Measurements from ENCODE around the gene LARGE2. TPM values are rescaled to one million over a fixed set of nuclear protein-coding genes. Genes with fewer than 3 reads are reported as not detected.

LARGE2 gene
- total RNA-seq, 3 donors from 2014 or later: 5.9 to 6.3 TPM; not detected in 1

DNA sequence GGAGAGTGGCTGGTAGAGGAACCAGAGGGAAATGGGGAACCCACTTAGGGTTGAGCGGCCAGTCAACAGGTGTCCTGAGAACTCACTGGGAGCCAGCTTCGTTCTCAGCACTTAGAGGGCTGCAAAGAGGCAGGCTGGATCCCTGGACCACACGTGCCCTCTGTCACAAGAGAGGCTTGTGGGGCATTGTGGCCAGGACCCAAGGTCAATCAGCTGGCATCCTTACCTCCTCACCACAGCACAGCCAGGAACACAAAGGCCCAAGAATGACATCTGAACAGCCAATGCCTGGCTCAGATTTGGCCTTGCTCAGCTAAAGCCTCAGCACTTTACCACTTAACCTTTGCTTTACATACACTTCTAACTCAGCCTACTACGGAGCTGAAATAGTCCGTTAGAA is 29.6 kb upstream of the LARGE2 start:
- no peak overlapping the region for H3K27ac ChIP-seq
- H3K4me1 ChIP-seq: no peaks in the 10 kb centered on the region
- no peaks in the 10 kb centered on the region for H3K27me3 ChIP-seq
- no peaks in the 10 kb centered on the region for H3K36me3 ChIP-seq
- intact Hi-C loops (cut with DNase I; ENCODE audit: low total_unique reads): no loop called here
- H3K9me3 ChIP-seq: no peaks in the 10 kb centered on the region
- H3K4me3 ChIP-seq: no peak overlapping the region
- DNase-seq (ENCODE audit: low spot score in 2 of 2): no peak
- TF ChIP-seq, protein P1, sequence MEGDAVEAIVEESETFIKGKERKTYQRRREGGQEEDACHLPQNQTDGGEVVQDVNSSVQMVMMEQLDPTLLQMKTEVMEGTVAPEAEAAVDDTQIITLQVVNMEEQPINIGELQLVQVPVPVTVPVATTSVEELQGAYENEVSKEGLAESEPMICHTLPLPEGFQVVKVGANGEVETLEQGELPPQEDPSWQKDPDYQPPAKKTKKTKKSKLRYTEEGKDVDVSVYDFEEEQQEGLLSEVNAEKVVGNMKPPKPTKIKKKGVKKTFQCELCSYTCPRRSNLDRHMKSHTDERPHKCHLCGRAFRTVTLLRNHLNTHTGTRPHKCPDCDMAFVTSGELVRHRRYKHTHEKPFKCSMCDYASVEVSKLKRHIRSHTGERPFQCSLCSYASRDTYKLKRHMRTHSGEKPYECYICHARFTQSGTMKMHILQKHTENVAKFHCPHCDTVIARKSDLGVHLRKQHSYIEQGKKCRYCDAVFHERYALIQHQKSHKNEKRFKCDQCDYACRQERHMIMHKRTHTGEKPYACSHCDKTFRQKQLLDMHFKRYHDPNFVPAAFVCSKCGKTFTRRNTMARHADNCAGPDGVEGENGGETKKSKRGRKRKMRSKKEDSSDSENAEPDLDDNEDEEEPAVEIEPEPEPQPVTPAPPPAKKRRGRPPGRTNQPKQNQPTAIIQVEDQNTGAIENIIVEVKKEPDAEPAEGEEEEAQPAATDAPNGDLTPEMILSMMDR (IDR thresholded peaks at IDR 0.05): no peak
- TF ChIP-seq POLR2A (IDR thresholded peaks at IDR 0.05) (no peak), POLR2AphosphoS5 (IDR thresholded peaks at IDR 0.05) (no peak)

DNA sequence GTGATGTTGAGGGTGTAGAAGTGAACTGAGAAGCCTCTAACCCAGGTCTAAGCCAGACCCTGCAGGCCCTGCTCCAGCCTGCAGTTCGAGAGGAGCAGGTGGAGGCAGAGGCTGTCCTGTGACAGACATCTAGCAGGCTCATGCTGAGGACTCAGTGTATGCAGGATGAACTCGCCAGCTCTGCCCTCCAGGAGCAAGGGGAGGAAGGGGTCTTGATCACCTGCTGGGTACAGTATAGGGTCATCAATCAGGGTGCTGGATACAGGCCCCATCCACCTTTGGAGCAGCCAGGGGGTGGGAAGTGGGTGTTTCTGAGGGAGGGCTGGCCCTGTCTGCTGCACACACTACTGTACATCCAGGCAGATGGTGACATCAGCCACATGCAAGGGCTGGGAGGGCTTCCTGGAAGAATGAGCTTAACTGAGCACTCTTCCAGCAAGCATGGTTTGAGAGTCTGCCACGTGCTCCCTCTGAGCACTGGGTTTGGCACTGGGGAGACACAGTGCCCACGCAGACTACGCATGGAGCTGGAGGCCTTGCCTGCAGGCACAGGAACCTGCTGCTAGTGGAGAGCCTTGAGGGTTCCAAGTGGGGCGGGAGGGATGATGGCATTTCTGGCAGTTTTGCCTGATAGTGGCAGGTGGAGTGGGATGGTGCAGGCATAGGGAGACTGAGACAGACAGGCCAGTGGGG is 27.8 kb upstream of the LARGE2 start:
- no peak overlapping the region for H3K4me3 ChIP-seq
- TF ChIP-seq POLR2A (IDR thresholded peaks at IDR 0.05) (no peak), POLR2AphosphoS5 (IDR thresholded peaks at IDR 0.05) (no peak)
- TF ChIP-seq, protein P1 (IDR thresholded peaks at IDR 0.05): no peak
- H3K9me3 ChIP-seq: no peaks in the 10 kb centered on the region
- no peaks in the 10 kb centered on the region for H3K27me3 ChIP-seq
- H3K27ac ChIP-seq: no peak overlapping the region
- intact Hi-C loops (cut with DNase I; ENCODE audit: low total_unique reads): no loop called here
- no peaks in the 10 kb centered on the region for H3K4me1 ChIP-seq
- no peak for DNase-seq (ENCODE audit: low spot score in 2 of 2)
- no peaks in the 10 kb centered on the region for H3K36me3 ChIP-seq

DNA sequence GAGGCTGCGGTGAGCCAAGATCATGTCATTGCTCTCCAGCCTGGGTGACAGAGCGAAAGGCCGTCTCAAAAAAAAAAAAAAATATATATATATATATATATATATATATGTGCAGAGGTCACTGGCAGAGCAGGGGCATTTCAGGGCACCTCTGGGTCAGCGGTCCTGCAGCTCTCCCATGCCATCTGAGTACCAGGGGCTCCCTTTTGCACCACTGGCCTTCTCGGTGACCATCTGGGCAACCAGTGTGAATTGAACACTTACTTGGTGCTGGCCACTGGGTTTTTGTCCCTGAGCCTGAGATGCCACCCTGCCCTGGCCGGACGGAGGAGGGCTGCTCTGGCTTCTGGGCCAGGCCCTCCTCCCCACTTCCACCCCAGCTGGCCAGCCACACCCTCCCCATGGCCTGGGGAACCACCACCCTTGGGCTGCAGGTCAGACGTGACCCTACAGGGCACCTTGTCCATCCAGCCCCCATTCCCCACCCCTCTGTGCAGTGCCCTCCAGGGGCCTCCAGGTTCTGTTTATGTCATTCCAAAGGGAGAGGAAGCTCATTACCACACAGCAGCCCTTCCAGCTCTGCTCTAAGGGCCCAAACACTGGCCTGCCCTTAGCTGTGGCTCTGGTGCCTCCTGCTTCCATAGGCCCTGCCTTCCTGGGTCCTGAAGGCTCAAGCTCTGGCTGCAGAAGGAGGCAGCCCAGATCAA is 26.8 kb upstream of the LARGE2 start:
- peaks cover 0 to 1% of the 10 kb centered on the region in 2 donors for H3K4me1 ChIP-seq
- no peak for DNase-seq (ENCODE audit: low spot score in 2 of 2)
- H3K36me3 ChIP-seq: no peaks in the 10 kb centered on the region
- intact Hi-C loops (cut with DNase I; ENCODE audit: low total_unique reads): no loop called here
- no peaks in the 10 kb centered on the region for H3K9me3 ChIP-seq
- no peak overlapping the region for H3K4me3 ChIP-seq
- H3K27me3 ChIP-seq: no peaks in the 10 kb centered on the region
- TF ChIP-seq POLR2A (IDR thresholded peaks at IDR 0.05) (no peak), POLR2AphosphoS5 (IDR thresholded peaks at IDR 0.05) (no peak)
- TF ChIP-seq, protein P1 (IDR thresholded peaks at IDR 0.05): no peak
- H3K27ac ChIP-seq: no peak overlapping the region

DNA sequence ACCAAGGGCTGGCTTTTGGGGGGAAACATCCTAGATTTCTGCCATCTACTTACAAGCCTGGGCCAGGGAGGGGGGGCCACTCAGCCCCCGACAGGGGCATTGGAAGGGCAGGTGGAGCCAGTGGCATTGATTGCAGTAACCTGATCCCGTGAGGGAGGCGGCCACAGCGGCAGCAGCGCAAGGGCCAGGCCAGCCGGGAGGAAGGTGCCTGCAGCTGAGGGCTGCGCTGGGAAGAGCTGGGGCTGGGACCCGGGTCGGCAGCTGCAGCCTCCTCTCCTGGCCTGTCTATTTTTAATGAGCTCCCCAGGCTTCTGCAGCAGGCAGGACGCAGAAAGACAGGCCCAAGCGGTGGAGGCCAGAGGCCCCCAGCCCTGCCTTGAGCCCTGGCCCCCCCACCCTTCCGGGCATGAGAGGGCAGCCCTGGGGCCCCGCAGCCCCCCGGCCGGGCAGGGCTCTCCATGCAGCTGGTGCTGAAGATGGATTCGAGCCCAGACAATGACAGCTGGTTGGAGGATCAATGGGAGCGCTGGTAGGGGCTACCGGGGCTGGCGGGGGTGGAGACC is 26.0 kb upstream of the LARGE2 start:
- no peak for DNase-seq (ENCODE audit: low spot score in 2 of 2)
- no peak for TF ChIP-seq POLR2AphosphoS5 (IDR thresholded peaks at IDR 0.05)
- TF ChIP-seq, protein P1 (IDR thresholded peaks at IDR 0.05): no peak
- TF ChIP-seq POLR2A (IDR thresholded peaks at IDR 0.05): no peak
- no peak overlapping the region for H3K4me3 ChIP-seq
- no peaks in the 10 kb centered on the region for H3K36me3 ChIP-seq
- H3K9me3 ChIP-seq: no peaks in the 10 kb centered on the region
- H3K4me1 ChIP-seq: peaks cover 4 to 6% of the 10 kb centered on the region in 2 donors
- no peaks in the 10 kb centered on the region for H3K27me3 ChIP-seq
- H3K27ac ChIP-seq: no peak overlapping the region
- intact Hi-C loops (cut with DNase I; ENCODE audit: low total_unique reads): no loop called here

DNA sequence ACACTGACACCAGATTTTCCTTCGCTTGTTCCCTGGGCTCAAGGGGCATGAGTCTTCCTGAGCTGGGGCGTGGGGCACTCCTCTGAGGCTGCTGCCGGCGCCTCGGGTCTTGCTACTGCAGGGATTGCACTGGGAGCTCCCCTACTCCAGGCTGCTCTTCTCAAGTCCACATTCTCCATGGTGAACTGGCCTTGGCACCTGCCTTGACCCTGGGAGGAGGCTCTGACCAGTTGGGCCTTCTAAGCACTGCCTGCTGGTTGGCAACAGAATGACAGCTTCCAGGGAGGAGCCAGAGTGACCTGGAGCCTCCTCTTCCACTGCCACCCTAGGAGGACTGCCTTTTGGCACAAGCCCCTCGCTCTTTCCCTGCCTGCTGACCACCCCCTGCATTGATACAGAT is 24.9 kb upstream of the LARGE2 start:
- H3K4me3 ChIP-seq: no peak overlapping the region
- no peaks in the 10 kb centered on the region for H3K27me3 ChIP-seq
- no peak overlapping the region for H3K27ac ChIP-seq
- intact Hi-C loops (cut with DNase I; ENCODE audit: low total_unique reads): no loop called here
- H3K4me1 ChIP-seq: peaks cover 4 to 6% of the 10 kb centered on the region in 2 donors
- no peak for DNase-seq (ENCODE audit: low spot score in 2 of 2)
- TF ChIP-seq, protein P1 (IDR thresholded peaks at IDR 0.05): no peak
- no peak for TF ChIP-seq POLR2A (IDR thresholded peaks at IDR 0.05)
- no peak for TF ChIP-seq POLR2AphosphoS5 (IDR thresholded peaks at IDR 0.05)
- no peaks in the 10 kb centered on the region for H3K9me3 ChIP-seq
- H3K36me3 ChIP-seq: no peaks in the 10 kb centered on the region
